ENCODE data around the gene ADAMTS15.

Gene ADAMTS15

GRCh38 chr11:130485983-130486382 lies 37.5 kb downstream of the ADAMTS15 start:
- DNase-seq: no peak

- DNase-seq: no peak
Measured at GRCh38 chr11:130486391-130486836, 38.0 kb downstream of the ADAMTS15 start.

GRCh38 chr11:130486987-130487923 lies 38.8 kb downstream of the ADAMTS15 start:
- no peak for DNase-seq

- DNase-seq: no peak
Measured at GRCh38 chr11:130487924-130488815, 39.7 kb downstream of the ADAMTS15 start.

GRCh38 chr11:130488848-130489584 lies 40.6 kb downstream of the ADAMTS15 start:
- DNase-seq: no peak

- no peak for DNase-seq
Measured at GRCh38 chr11:130489716-130490115, 41.3 kb downstream of the ADAMTS15 start.

GRCh38 chr11:130490682-130491449 lies 42.4 kb downstream of the ADAMTS15 start:
- no peak for DNase-seq

- DNase-seq: no peak
Measured at GRCh38 chr11:130498181-130498580, 49.7 kb downstream of the ADAMTS15 start.

GRCh38 chr11:130499828-130500227 lies 51.4 kb downstream of the ADAMTS15 start:
- no peak for DNase-seq

- DNase-seq: no peak
Measured at GRCh38 chr11:130504317-130504716, 55.9 kb downstream of the ADAMTS15 start.

- no peak for DNase-seq
Measured at GRCh38 chr11:130508913-130509312, 60.5 kb downstream of the ADAMTS15 start.

- DNase-seq: no peak
Measured at GRCh38 chr11:130509942-130510341, 61.5 kb downstream of the ADAMTS15 start.

- no peak for DNase-seq
Measured at GRCh38 chr11:130510407-130511006, 62.1 kb downstream of the ADAMTS15 start.

- DNase-seq: no peak
Measured at GRCh38 chr11:130511765-130512164, 63.3 kb downstream of the ADAMTS15 start.

GRCh38 chr11:130512662-130513061 lies 64.2 kb downstream of the ADAMTS15 start:
- DNase-seq: no peak

- DNase-seq: no peak
Measured at GRCh38 chr11:130513132-130513531, 64.7 kb downstream of the ADAMTS15 start.

GRCh38 chr11:130514316-130514715 lies 65.9 kb downstream of the ADAMTS15 start:
- DNase-seq: no peak

- DNase-seq: no peak
Measured at GRCh38 chr11:130514851-130515250, 66.4 kb downstream of the ADAMTS15 start.

- no peak for DNase-seq
Measured at GRCh38 chr11:130515829-130516553, 67.5 kb downstream of the ADAMTS15 start.

- no peak for DNase-seq
Measured at GRCh38 chr11:130516554-130517505, 68.4 kb downstream of the ADAMTS15 start.

All from bone marrow (tissue), 2 donors.